Measurements from ENCODE around the gene FXR2.

GRCh38 chr17:7588553-7589203, 26.0 kb downstream of the FXR2 start:
- TF ChIP-seq POLR2AphosphoS5 (IDR thresholded peaks at IDR 0.05) (no peak), CTCF (IDR thresholded peaks at IDR 0.05) (no peak), POLR2A (IDR thresholded peaks at IDR 0.05) (no peak)
